GM12878 (cell line): ENCODE data around the gene METRNL. TPM values are rescaled to one million over a fixed set of nuclear protein-coding genes. Genes with fewer than 3 reads are reported as not detected.

Experiments used
- ATAC-seq: fragments of 200-7000 bp; cut with Tn5 transposase; 3 replicates; pipeline ENCODE4 v1.9.1; 2020; ENCODE audit warnings: mild to moderate bottlenecking, moderate library complexity
- BruUV-seq: library from RNA; stranded (reverse); fragments of 400-500 nt; replicated peaks from 2 replicates; lab custom pipeline; 2021; lab: Mats Ljungman, UMichigan
- CTCF ChIA-PET: fragments of 300-600 bp; sonication (Branson Sonifier 250); formaldehyde crosslinking; extraction: SDS; loops from one replicate; lab custom pipeline; 2021; ENCODE audit warnings: inconsistent platforms; lab: Yijun Ruan, JAX
- POLR2A ChIA-PET: fragments of 350-600 bp; formaldehyde crosslinking; extraction: SDS; loops from one replicate; lab custom pipeline; 2021; ENCODE audit warnings: inconsistent platforms; lab: Charles Lee
- RAD21 ChIA-PET: fragments of 300-600 bp; sonication (Branson Sonifier 250); formaldehyde crosslinking; loops from one replicate; lab custom pipeline; 2023; ENCODE audit warnings: antibody characterized with exemption; ENCODE audit not compliant: unreplicated experiment; lab: Charles Lee
- SMC1A ChIA-PET: fragments of 300-600 bp; sonication (Branson Sonifier 250); formaldehyde crosslinking; loops from one replicate; lab custom pipeline; 2023; ENCODE audit not compliant: unreplicated experiment, uncharacterized antibody; lab: Charles Lee
- DNase-seq: peaks from one replicate; pipeline ENCODE4 v3.0.0-alpha.2; 2011; ENCODE audit warnings: low read depth, low spot score
- FAIRE-seq: peaks from 3 replicates; lab custom pipeline; 2011; peaks lifted over from hg19 to GRCh38; lab: Jason Lieb, UNC
- H2AFZ ChIP-seq: 2 replicates; pipeline ENCODE4 v1.6.0; 2011; ENCODE audit warnings: low read depth, low read length, control low read depth; ENCODE audit not compliant: control insufficient read depth
- H3K27ac ChIP-seq: 2 replicates; pipeline ENCODE4 v1.5.1; 2011; ENCODE audit warnings: control low read depth; ENCODE audit not compliant: control insufficient read depth, insufficient read depth
- H3K27me3 ChIP-seq, 2 experiments: replicated peaks in 1 of 2; 2 replicates each; pipeline versions ENCODE4 v1.6.0 to v1.6.1; 2011; ENCODE audit warnings: low read length in 1 of 2; ENCODE audit not compliant: control insufficient read depth in 2 of 2, insufficient read depth in 2 of 2
- H3K36me3 ChIP-seq, 2 experiments: 2 replicates each; pipeline ENCODE4 v1.5.1; 2011; ENCODE audit warnings: low read length in 1 of 2; ENCODE audit not compliant: control insufficient read depth in 2 of 2, insufficient read depth in 2 of 2
- H3K4me1 ChIP-seq: 2 replicates; pipeline ENCODE4 v1.6.1; 2011; ENCODE audit warnings: mild to moderate bottlenecking, low read length, moderate library complexity, mixed read lengths; ENCODE audit not compliant: control insufficient read depth, insufficient read depth
- H3K4me2 ChIP-seq: 2 replicates; pipeline ENCODE4 v1.6.0; 2011; ENCODE audit warnings: control low read depth; ENCODE audit not compliant: control insufficient read depth, insufficient read depth
- H3K4me3 ChIP-seq: fragments of 200-600 bp; sonication (generic); 2 replicates; pipeline ENCODE4 v1.5.1; 2016
- H3K79me2 ChIP-seq: 2 replicates; pipeline ENCODE4 v1.6.0; 2011; ENCODE audit warnings: low read length; ENCODE audit not compliant: control insufficient read depth, insufficient read depth
- H3K9ac ChIP-seq: 2 replicates; pipeline ENCODE4 v1.8.0; 2011; ENCODE audit warnings: low read length, control low read depth, mixed read lengths; ENCODE audit not compliant: control insufficient read depth, insufficient read depth
- H3K9me3 ChIP-seq: replicated peaks from 3 replicates; pipeline ENCODE4 v1.5.1; 2011; ENCODE audit warnings: mild to moderate bottlenecking, low read length; ENCODE audit not compliant: control insufficient read depth, insufficient read depth
- H4K20me1 ChIP-seq: 2 replicates; pipeline ENCODE4 v1.6.0; 2011; ENCODE audit not compliant: control insufficient read depth, insufficient read depth
- CBX3 ChIP-seq: fragments of 200-600 bp; sonication (generic); IDR thresholded peaks from 2 replicates; pipeline ENCODE4 v1.6.1; 2016; ENCODE audit warnings: low read depth, borderline replicate concordance
- EP300 ChIP-seq, 2 experiments: fragments of 150-350 bp in 1 of 2; IDR thresholded peaks; 2 replicates each; pipeline ENCODE4 v1.6.1; 2011 to 2012; ENCODE audit warnings: low read depth in 2 of 2, low read length in 2 of 2, borderline replicate concordance in 1 of 2, improper control_type of control experiment in 1 of 2, inconsistent platforms in 1 of 2; ENCODE audit not compliant: control insufficient read depth in 1 of 2
- EZH2 ChIP-seq: IDR thresholded peaks from 2 replicates; pipeline ENCODE4 v1.6.1; 2012; ENCODE audit warnings: low read depth, mild to moderate bottlenecking, control low read depth, inconsistent platforms, low read length, borderline replicate concordance; ENCODE audit not compliant: control insufficient read depth
- FOXK2 ChIP-seq: fragments of 450-650 bp; IDR thresholded peaks from 2 replicates; pipeline ENCODE4 v1.6.1; 2017; ENCODE audit warnings: mild to moderate bottlenecking, moderate library complexity
- KDM1A ChIP-seq: fragments of 200-600 bp; sonication (generic); IDR thresholded peaks from 2 replicates; pipeline ENCODE4 v1.6.1; 2016; ENCODE audit warnings: borderline replicate concordance
- NBN ChIP-seq: fragments of 450-650 bp; IDR thresholded peaks from 2 replicates; pipeline ENCODE4 v1.6.1; 2016
- NR2F1 ChIP-seq: fragments of 450-650 bp; conservative IDR thresholded peaks from 2 replicates; pipeline ENCODE4 v1.6.1; 2017; ENCODE audit warnings: mild to moderate bottlenecking
- POLR2AphosphoS2 ChIP-seq: IDR thresholded peaks from 2 replicates; pipeline ENCODE4 v1.6.1; 2011; ENCODE audit warnings: low read depth, mild to moderate bottlenecking, low read length, improper control_type of control experiment, moderate library complexity
- RB1 ChIP-seq: fragments of 450-650 bp; formaldehyde crosslinking; IDR thresholded peaks from 2 replicates; pipeline ENCODE4 v1.6.1; 2017; ENCODE audit warnings: mild to moderate bottlenecking, borderline replicate concordance
- RCOR1 ChIP-seq: conservative IDR thresholded peaks from 2 replicates; pipeline ENCODE4 v1.6.1; 2012; ENCODE audit warnings: low read depth, low read length, improper control_type of control experiment
- SIN3A ChIP-seq: IDR thresholded peaks from 2 replicates; pipeline ENCODE4 v1.6.1; 2012; ENCODE audit warnings: low read depth, low read length, improper control_type of control experiment
- SMAD1 ChIP-seq: fragments of 450-650 bp; IDR thresholded peaks from 2 replicates; pipeline ENCODE4 v1.6.1; 2018; ENCODE audit warnings: mild to moderate bottlenecking, low read depth; ENCODE audit not compliant: partially characterized antibody
- SUZ12 ChIP-seq: fragments of 200-600 bp; sonication (generic); IDR thresholded peaks from one replicate; pipeline ENCODE4 v1.6.1; 2018; ENCODE audit warnings: antibody characterized with exemption, mild to moderate bottlenecking; ENCODE audit not compliant: unreplicated experiment
- ZNF274 ChIP-seq: IDR thresholded peaks from one replicate; pipeline ENCODE4 v1.8.0; 2011; ENCODE audit not compliant: insufficient read length, insufficient read depth
- ZNF384 ChIP-seq: IDR thresholded peaks from 2 replicates; pipeline ENCODE4 v1.6.1; 2012; ENCODE audit warnings: low read depth, mild to moderate bottlenecking, low read length, improper control_type of control experiment, borderline replicate concordance
- WGBS: methylation state at CpG from one replicate; pipeline ENCODE4 v1.1.6; 2016; ENCODE audit warnings: low lambda C conversion rate; ENCODE audit not compliant: insufficient replicate concordance, insufficient coverage; ENCODE audit errors: missing lambda C conversion rate; 5-methylcytosine and 5-hydroxymethylcytosine counted together
- in situ Hi-C: fragments of 300-500 bp; cut with MboI; formaldehyde crosslinking; loops from 9 replicates; pipeline ENCODE4 v1.14.3; 2018; ENCODE audit warnings: mixed read lengths
- intact Hi-C: fragments of 100-400 bp; cut with micrococcal nuclease; formaldehyde crosslinking; loops from one replicate; pipeline ENCODE4 v1.14.2; 2022; ENCODE audit not compliant: unreplicated experiment
- polyA plus RNA-seq, 11 experiments: library from polyadenylated mRNA; depleted of rRNA in 4 of 11; unstranded in 6 of 11; stranded (reverse) in 5 of 11; fragments of >200 nt; fragmentation: Nextera tagmentation in 4 of 11; fragmentation: Illumina TruSeq in 1 of 11; extraction: Ambion mirVana in 4 of 11; extraction: Trizol in 1 of 11; gene quantifications; 1 replicate in 1 of 11; 2 replicates in 10 of 11; pipeline versions ENCODE4 v1.2.1 to v1.2.3, GENCODE V29; 2011 to 2016; ENCODE audit warnings: inconsistent platforms in 2 of 11, missing spikeins in 2 of 11, low read depth in 1 of 11
- total RNA-seq, 4 experiments: library from RNA; depleted of rRNA in 3 of 4; stranded (reverse); fragments of >200 nt in 3 of 4; fragmentation: Illumina TruSeq in 1 of 4; extraction: Trizol in 1 of 4; gene quantifications; 2 replicates each; pipeline versions ENCODE4 v1.2.1 to v1.2.3, GENCODE V29; 2013 to 2021
- TF ChIP-seq, protein P1 (sequence below): fragments of 450-650 bp; IDR thresholded peaks from 2 replicates; pipeline ENCODE4 v1.6.1; 2017; ENCODE audit warnings: low read depth, mild to moderate bottlenecking, moderate library complexity
- TF ChIP-seq, protein P2 (sequence below): fragments of 450-650 bp; IDR thresholded peaks from 2 replicates; pipeline ENCODE4 v1.6.1; 2017; ENCODE audit warnings: borderline replicate concordance
- TF ChIP-seq, protein P3 (sequence below): IDR thresholded peaks from 2 replicates; pipeline ENCODE4 v1.6.1; 2012; ENCODE audit warnings: low read depth, low read length, improper control_type of control experiment

METRNL gene
- total and polyA plus RNA-seq, 10 of the 15 experiments (the other 5 are each of a cell fraction or from before 2014, with no cell fraction given): 0.05 to 3.7 (median 0.48) TPM; not detected in 2

DNA sequence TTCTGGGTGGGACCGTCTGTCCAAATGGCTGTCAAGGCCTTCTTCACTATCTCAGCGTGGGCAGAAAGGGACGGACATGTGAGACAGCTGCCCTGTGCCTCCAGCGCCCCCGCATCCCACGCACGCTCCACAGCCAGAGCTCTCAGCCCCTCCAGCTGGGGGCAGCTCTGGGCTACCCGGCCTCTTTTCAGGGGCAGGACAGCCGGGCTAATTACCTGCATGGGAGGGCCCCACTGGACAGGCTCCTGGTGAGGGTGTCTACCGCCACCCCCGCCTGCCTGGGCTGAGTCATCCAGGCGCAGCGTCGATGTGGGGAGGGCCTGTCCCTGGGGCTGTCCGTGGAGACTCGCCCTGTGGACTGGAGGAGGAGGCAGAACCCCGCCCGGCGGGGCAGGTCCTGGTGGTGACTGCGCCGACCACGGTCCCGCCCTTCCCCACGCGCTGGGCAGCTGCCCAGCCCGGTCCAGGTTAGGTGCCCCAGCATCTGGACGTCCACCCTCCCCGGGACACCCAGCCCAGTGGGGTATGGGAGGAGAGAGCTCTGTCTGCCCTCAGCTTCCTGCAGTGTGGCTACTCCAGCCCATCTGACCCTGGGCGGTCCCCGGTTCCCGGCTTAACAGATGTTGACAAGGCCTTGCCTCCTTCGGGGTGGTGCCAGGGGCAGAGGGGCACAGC is 5.9 kb upstream of the METRNL start:
- in situ Hi-C loops (no loop called here), intact Hi-C loops (no loop called here)
- Histone ChIP-seq H3K27me3 (peaks cover 2 to 14% of the 10 kb centered on the region in 2 experiments; a peak in 3 of 4 replicates), H3K9ac (no peak overlapping the region), H2AFZ (no peak overlapping the region), H3K4me1 (no peaks in the 10 kb centered on the region), H3K27ac (no peak overlapping the region), H3K4me3 (no peak overlapping the region), H3K9me3 (no peaks in the 10 kb centered on the region), H4K20me1 (no peaks in the 10 kb centered on the region), H3K4me2 (no peak overlapping the region), H3K79me2 (no peaks in the 10 kb centered on the region), H3K36me3 (no peaks in the 10 kb centered on the region)
- ATAC-seq: no peak
- ChIA-PET RAD21 (no interaction called here), SMC1A (no interaction called here), CTCF (interaction anchor here (1.2 kb wide), 1 partner anchor 292 kb away, joined by 3 read pairs; no protein-coding TSS in a partner anchor), POLR2A (interaction anchor here (0.7 kb wide), 1 partner anchor 105 kb away, joined by 3 read pairs; no protein-coding TSS in a partner anchor)
- 52% methylated on average over 32 of the region's 32 CpGs for WGBS
- no peak for DNase-seq
- TF ChIP-seq NBN (no peak), SMAD1 (no peak), SUZ12 (no peak), EZH2 (no peak), EP300 (IDR thresholded peaks at IDR 0.05; ENCODE audit: borderline replicate concordance in 1 of 2, control insufficient read depth in 1 of 2, low read depth in 2 of 2, low read length in 2 of 2) (no peak), SIN3A (no peak), FOXK2 (no peak), ZNF384 (no peak), RB1 (no peak), KDM1A (no peak), RCOR1 (no peak), CBX3 (no peak), ZNF274 (no peak), NR2F1 (no peak), POLR2AphosphoS2 (no peak)
- TF ChIP-seq, protein P1, sequence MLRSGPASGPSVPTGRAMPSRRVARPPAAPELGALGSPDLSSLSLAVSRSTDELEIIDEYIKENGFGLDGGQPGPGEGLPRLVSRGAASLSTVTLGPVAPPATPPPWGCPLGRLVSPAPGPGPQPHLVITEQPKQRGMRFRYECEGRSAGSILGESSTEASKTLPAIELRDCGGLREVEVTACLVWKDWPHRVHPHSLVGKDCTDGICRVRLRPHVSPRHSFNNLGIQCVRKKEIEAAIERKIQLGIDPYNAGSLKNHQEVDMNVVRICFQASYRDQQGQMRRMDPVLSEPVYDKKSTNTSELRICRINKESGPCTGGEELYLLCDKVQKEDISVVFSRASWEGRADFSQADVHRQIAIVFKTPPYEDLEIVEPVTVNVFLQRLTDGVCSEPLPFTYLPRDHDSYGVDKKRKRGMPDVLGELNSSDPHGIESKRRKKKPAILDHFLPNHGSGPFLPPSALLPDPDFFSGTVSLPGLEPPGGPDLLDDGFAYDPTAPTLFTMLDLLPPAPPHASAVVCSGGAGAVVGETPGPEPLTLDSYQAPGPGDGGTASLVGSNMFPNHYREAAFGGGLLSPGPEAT: no peak
- TF ChIP-seq, protein P2, sequence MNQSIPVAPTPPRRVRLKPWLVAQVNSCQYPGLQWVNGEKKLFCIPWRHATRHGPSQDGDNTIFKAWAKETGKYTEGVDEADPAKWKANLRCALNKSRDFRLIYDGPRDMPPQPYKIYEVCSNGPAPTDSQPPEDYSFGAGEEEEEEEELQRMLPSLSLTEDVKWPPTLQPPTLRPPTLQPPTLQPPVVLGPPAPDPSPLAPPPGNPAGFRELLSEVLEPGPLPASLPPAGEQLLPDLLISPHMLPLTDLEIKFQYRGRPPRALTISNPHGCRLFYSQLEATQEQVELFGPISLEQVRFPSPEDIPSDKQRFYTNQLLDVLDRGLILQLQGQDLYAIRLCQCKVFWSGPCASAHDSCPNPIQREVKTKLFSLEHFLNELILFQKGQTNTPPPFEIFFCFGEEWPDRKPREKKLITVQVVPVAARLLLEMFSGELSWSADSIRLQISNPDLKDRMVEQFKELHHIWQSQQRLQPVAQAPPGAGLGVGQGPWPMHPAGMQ: no peak
- TF ChIP-seq, protein P3, sequence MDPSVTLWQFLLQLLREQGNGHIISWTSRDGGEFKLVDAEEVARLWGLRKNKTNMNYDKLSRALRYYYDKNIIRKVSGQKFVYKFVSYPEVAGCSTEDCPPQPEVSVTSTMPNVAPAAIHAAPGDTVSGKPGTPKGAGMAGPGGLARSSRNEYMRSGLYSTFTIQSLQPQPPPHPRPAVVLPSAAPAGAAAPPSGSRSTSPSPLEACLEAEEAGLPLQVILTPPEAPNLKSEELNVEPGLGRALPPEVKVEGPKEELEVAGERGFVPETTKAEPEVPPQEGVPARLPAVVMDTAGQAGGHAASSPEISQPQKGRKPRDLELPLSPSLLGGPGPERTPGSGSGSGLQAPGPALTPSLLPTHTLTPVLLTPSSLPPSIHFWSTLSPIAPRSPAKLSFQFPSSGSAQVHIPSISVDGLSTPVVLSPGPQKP: no peak
- BruUV-seq: no TSS peak
- no peak for FAIRE-seq
